Upper lobe of left lung (tissue), 4 donors: ENCODE results near the gene ADAMTS7.

ENCODE experiments used
- POLR2AphosphoS5 ChIP-seq, 2 donors: sonication (generic); formaldehyde crosslinking; IDR thresholded peaks; one replicate each; pipeline ENCODE4 v1.5.1; 2017; ENCODE audit warnings: antibody characterized with exemption in 2 of 2
- TF ChIP-seq, protein P1 (sequence below), 6 experiments: fragments of 450-650 bp in 4 of 6; fragments of 200-600 bp in 2 of 6; sonication (generic) in 2 of 6; IDR thresholded peaks; one replicate each; pipeline ENCODE4 v1.5.1; 2016 to 2019; ENCODE audit warnings: antibody characterized with exemption in 6 of 6

GRCh38 chr15:78750566-78750965 lies 60.7 kb downstream of the ADAMTS7 start:
- TF ChIP-seq, protein P1, sequence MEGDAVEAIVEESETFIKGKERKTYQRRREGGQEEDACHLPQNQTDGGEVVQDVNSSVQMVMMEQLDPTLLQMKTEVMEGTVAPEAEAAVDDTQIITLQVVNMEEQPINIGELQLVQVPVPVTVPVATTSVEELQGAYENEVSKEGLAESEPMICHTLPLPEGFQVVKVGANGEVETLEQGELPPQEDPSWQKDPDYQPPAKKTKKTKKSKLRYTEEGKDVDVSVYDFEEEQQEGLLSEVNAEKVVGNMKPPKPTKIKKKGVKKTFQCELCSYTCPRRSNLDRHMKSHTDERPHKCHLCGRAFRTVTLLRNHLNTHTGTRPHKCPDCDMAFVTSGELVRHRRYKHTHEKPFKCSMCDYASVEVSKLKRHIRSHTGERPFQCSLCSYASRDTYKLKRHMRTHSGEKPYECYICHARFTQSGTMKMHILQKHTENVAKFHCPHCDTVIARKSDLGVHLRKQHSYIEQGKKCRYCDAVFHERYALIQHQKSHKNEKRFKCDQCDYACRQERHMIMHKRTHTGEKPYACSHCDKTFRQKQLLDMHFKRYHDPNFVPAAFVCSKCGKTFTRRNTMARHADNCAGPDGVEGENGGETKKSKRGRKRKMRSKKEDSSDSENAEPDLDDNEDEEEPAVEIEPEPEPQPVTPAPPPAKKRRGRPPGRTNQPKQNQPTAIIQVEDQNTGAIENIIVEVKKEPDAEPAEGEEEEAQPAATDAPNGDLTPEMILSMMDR (IDR thresholded peaks at IDR 0.05): no peak
- no peak for TF ChIP-seq POLR2AphosphoS5 (IDR thresholded peaks at IDR 0.05)
